Esophagus squamous epithelium (tissue), 4 donors: ENCODE measurements around the gene STAP1.

Source experiments
- POLR2A ChIP-seq, 4 donors: fragments of 450-650 bp; IDR thresholded peaks; one replicate each; pipeline ENCODE4 v1.6.1; 2017; ENCODE audit warnings: antibody characterized with exemption in 4 of 4, mild to moderate bottlenecking in 4 of 4, moderate library complexity in 3 of 4
- TF ChIP-seq, protein P1 (sequence below), 6 experiments: fragments of 450-650 bp in 4 of 6; fragments of 200-600 bp in 2 of 6; sonication (generic) in 2 of 6; IDR thresholded peaks; one replicate each; pipeline ENCODE4 v1.5.1; 2016 to 2019; ENCODE audit warnings: antibody characterized with exemption in 6 of 6, mild to moderate bottlenecking in 4 of 6, moderate library complexity in 4 of 6

- TF ChIP-seq POLR2A (IDR thresholded peaks at IDR 0.05): no peak
- TF ChIP-seq, protein P1, sequence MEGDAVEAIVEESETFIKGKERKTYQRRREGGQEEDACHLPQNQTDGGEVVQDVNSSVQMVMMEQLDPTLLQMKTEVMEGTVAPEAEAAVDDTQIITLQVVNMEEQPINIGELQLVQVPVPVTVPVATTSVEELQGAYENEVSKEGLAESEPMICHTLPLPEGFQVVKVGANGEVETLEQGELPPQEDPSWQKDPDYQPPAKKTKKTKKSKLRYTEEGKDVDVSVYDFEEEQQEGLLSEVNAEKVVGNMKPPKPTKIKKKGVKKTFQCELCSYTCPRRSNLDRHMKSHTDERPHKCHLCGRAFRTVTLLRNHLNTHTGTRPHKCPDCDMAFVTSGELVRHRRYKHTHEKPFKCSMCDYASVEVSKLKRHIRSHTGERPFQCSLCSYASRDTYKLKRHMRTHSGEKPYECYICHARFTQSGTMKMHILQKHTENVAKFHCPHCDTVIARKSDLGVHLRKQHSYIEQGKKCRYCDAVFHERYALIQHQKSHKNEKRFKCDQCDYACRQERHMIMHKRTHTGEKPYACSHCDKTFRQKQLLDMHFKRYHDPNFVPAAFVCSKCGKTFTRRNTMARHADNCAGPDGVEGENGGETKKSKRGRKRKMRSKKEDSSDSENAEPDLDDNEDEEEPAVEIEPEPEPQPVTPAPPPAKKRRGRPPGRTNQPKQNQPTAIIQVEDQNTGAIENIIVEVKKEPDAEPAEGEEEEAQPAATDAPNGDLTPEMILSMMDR (IDR thresholded peaks at IDR 0.05): no peak
Measured at GRCh38 chr4:67593741-67594175, 35.2 kb downstream of the STAP1 start.
